Measurements from ENCODE around the gene LMF1. TPM values are rescaled to one million over a fixed set of nuclear protein-coding genes. Genes with fewer than 3 reads are reported as not detected.

The LMF1 gene
- total RNA-seq, 4 donors from 2014 or later, result 21.8 to 47.9 (median 36.0) TPM

DNA sequence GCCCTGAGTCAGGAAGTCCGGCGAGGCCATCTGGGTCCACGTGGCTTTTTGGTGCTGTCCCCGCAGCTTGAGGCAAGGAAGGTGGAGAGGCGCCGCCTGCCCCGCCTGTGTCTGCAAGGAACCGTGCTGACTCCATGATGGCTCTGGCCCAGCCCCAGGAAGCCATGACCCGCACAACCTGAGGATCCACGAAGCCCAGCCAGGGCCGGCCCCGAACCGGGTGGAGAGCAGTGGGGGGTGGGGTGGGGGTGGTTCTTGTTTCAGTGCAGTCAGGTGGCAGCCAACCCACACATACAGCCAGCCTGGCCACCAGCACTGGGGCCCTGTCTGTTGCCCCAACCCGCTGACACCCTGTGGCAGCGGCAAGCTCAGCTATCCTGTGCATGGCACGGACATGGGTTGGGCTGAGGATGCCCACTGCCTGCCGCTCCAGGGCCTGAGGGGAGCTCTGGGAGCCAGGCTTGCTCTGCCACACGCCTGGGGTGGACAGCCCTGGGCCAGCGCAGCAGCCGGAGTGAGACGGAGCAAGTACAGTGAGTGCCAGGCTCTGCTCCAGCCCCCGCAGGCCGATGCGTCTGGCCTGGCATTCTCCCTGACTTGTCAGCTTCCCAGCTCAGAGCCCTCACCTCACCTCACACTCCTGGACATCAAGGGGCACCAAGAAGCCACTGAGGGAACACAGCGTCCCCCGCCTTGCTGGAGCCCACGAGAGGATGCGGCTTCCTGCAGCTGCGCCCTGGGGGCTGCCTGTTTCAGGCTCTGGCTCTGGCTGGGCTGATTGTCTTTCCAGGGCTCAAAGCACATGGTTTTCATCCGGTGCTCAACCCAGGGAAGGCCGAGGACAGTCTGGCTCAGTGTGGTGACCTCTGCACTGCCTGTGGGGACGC is 68.8 kb downstream of the LMF1 start:
- DNase-seq, result no peak
- Histone ChIP-seq H3K4me3 (no peak overlapping the region), H3K27ac (no peak overlapping the region), H3K36me3 (no peaks in the 10 kb centered on the region), H3K4me1 (no peaks in the 10 kb centered on the region), H3K27me3 (no peaks in the 10 kb centered on the region), H3K9me3 (no peaks in the 10 kb centered on the region)
- TF ChIP-seq, protein P1, sequence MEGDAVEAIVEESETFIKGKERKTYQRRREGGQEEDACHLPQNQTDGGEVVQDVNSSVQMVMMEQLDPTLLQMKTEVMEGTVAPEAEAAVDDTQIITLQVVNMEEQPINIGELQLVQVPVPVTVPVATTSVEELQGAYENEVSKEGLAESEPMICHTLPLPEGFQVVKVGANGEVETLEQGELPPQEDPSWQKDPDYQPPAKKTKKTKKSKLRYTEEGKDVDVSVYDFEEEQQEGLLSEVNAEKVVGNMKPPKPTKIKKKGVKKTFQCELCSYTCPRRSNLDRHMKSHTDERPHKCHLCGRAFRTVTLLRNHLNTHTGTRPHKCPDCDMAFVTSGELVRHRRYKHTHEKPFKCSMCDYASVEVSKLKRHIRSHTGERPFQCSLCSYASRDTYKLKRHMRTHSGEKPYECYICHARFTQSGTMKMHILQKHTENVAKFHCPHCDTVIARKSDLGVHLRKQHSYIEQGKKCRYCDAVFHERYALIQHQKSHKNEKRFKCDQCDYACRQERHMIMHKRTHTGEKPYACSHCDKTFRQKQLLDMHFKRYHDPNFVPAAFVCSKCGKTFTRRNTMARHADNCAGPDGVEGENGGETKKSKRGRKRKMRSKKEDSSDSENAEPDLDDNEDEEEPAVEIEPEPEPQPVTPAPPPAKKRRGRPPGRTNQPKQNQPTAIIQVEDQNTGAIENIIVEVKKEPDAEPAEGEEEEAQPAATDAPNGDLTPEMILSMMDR (IDR thresholded peaks at IDR 0.05), result no peak
- TF ChIP-seq POLR2A (IDR thresholded peaks at IDR 0.05), result no peak
- intact Hi-C loops (cut with DNase I; ENCODE audit: low total_unique reads), result no loop called here

DNA sequence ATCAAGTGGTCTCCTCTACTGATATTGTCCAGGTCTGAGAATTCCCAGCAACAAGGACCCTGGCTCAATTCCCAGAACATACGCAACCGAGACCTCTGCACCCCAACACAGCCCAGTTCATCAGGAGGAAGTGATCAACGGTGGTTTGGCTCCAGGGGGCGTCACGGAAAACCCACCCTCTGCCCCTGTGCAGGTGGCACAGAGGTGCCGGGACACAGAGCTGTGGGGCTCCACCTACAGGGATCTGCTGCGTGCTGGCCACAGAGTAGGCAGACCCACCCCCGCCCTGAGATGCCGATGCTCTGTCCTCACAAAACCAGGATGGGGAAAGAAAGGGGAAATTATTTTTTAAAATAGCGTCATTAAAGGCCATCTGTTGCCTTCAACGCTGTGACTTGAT is 69.6 kb downstream of the LMF1 start:
- Histone ChIP-seq H3K4me3 (no peak overlapping the region), H3K4me1 (no peaks in the 10 kb centered on the region), H3K27me3 (no peaks in the 10 kb centered on the region), H3K9me3 (no peaks in the 10 kb centered on the region), H3K27ac (no peak overlapping the region), H3K36me3 (no peaks in the 10 kb centered on the region)
- no peak for TF ChIP-seq POLR2A (IDR thresholded peaks at IDR 0.05)
- TF ChIP-seq, protein P1 (IDR thresholded peaks at IDR 0.05), result no peak
- intact Hi-C loops (cut with DNase I; ENCODE audit: low total_unique reads), result no loop called here
- DNase-seq, result no peak

DNA sequence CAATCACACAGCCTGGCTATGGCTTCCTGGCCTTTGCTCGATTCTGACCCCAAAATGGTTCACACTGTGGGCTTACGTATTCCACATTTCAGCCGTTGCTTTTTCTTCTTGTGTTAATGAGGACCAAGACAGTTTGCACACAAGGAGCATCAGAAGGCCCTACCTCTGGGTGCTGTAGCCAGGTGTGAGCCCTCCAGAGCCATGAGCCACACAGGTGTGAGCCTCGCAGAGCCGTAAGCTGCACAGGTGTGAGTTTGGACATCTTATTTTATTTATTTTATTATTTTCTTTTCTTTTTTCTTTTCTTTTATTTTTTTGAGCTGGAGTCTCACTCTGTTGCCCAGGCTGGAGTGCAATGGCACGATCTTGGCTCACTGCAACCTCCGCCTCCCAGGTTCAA is 70.6 kb downstream of the LMF1 start:
- H3K27ac ChIP-seq, result no peak overlapping the region

DNA sequence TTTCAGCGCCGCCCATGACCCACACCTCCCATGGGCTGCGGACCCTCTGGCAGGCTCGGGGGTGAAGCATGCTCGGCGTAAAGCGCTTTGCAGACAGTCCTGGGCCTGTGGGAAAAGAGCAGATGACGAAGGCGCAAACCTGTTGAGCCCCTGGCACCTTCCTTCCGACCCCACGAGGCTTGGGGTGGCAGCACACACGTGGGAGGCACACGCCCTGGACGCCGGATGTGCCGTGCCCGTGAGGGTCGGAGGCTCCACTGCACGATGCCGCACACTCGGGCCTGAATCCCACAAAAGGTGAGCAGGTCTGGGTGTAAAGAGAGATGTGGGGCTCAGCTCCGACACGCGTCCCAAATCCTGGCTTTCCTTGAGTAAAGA is 71.1 kb downstream of the LMF1 start:
- H3K4me3 ChIP-seq, result no peak overlapping the region
- H3K27me3 ChIP-seq, result no peaks in the 10 kb centered on the region
- H3K36me3 ChIP-seq, result no peaks in the 10 kb centered on the region
- no peaks in the 10 kb centered on the region for H3K9me3 ChIP-seq
- intact Hi-C loops (cut with DNase I; ENCODE audit: low total_unique reads), result no loop called here
- no peak for DNase-seq
- no peaks in the 10 kb centered on the region for H3K4me1 ChIP-seq
- TF ChIP-seq, protein P1 (IDR thresholded peaks at IDR 0.05), result no peak
- no peak for TF ChIP-seq POLR2A (IDR thresholded peaks at IDR 0.05)
- H3K27ac ChIP-seq, result no peak overlapping the region

More for the DNA sequence above, 70.6 kb downstream of the LMF1 start:
- DNase-seq, result no peak
- Histone ChIP-seq H3K27me3 (no peaks in the 10 kb centered on the region), H3K4me3 (no peak overlapping the region), H3K9me3 (no peaks in the 10 kb centered on the region), H3K36me3 (no peaks in the 10 kb centered on the region), H3K4me1 (no peaks in the 10 kb centered on the region)
- TF ChIP-seq, protein P1 (IDR thresholded peaks at IDR 0.05), result no peak
- TF ChIP-seq POLR2A (IDR thresholded peaks at IDR 0.05), result no peak
- intact Hi-C loops (cut with DNase I; ENCODE audit: low total_unique reads), result no loop called here
